ENCODE results near the gene LUZP1. TPM values are rescaled to one million over a fixed set of nuclear protein-coding genes. Genes with fewer than 3 reads are reported as not detected.

The LUZP1 gene
- total RNA-seq, 1 experiment from 2014 or later: 43.4 TPM

GRCh38 chr1:23118407-23118806 is 50.2 kb downstream of the LUZP1 start (continued):
- TF ChIP-seq FOXP4 (CRISPR knock-in tag; IDR thresholded peaks at IDR 0.05) (no peak), ZNF219 (CRISPR knock-in tag; IDR thresholded peaks at IDR 0.05; ENCODE audit: borderline replicate concordance) (no peak)

GRCh38 chr1:23116921-23117699 is 51.5 kb downstream of the LUZP1 start:
- Mint-ChIP-seq H3K4me3 (no peak overlapping the region), H3K27me3 (ENCODE audit: low read depth) (no peaks in the 10 kb centered on the region), H3K4me1 (peaks cover 24% of the 10 kb centered on the region), H3K27ac (no peak overlapping the region), H3K36me3 (no peaks in the 10 kb centered on the region), H3K9me3 (no peaks in the 10 kb centered on the region)
- DNase-seq (ENCODE audit: low spot score): no peak
- TF ChIP-seq JAZF1 (CRISPR knock-in tag; IDR thresholded peaks at IDR 0.05) (no peak), USF1 (CRISPR knock-in tag; IDR thresholded peaks at IDR 0.05) (no peak), PRRX2 (CRISPR knock-in tag; IDR thresholded peaks at IDR 0.05) (no peak), GTF2I (CRISPR knock-in tag; conservative IDR thresholded peaks at IDR 0.05) (no peak), PREB (CRISPR knock-in tag; IDR thresholded peaks at IDR 0.05; ENCODE audit: borderline replicate concordance) (no peak), NFYB (CRISPR knock-in tag; conservative IDR thresholded peaks at IDR 0.05; ENCODE audit: low read depth) (no peak), SOX15 (CRISPR knock-in tag; IDR thresholded peaks at IDR 0.05) (no peak), PRDM15 (CRISPR knock-in tag; IDR thresholded peaks at IDR 0.05) (no peak), RELA (CRISPR knock-in tag; IDR thresholded peaks at IDR 0.05; ENCODE audit: borderline replicate concordance) (no peak), NFE2L1 (CRISPR knock-in tag; IDR thresholded peaks at IDR 0.05) (no peak), SMAD3 (CRISPR knock-in tag; IDR thresholded peaks at IDR 0.05; ENCODE audit: borderline replicate concordance) (no peak), ZNF232 (CRISPR knock-in tag; IDR thresholded peaks at IDR 0.05) (no peak), MLX (CRISPR knock-in tag; IDR thresholded peaks at IDR 0.05) (no peak), ZSCAN18 (CRISPR knock-in tag; IDR thresholded peaks at IDR 0.05) (no peak), AR (CRISPR knock-in tag; IDR thresholded peaks at IDR 0.05) (no peak), E2F1 (CRISPR knock-in tag; IDR thresholded peaks at IDR 0.05) (no peak), FOXP1 (CRISPR knock-in tag; IDR thresholded peaks at IDR 0.05; ENCODE audit: borderline replicate concordance) (no peak), ELF4 (CRISPR knock-in tag; IDR thresholded peaks at IDR 0.05; ENCODE audit: low read depth) (no peak)
- ChIA-PET POLR2A (no interaction called here), CTCF (no interaction called here)
- ATAC-seq: no peak
